K562 (cell line): ENCODE data around the gene MARVELD1. TPM values are rescaled to one million over a fixed set of nuclear protein-coding genes. Genes with fewer than 3 reads are reported as not detected.

Source experiments
- BRCA1 ChIP-seq, 2 experiments: fragments of 450-650 bp in 1 of 2; sonication (generic) in 1 of 2; formaldehyde crosslinking in 1 of 2; IDR thresholded peaks; 2 replicates each; pipeline versions ENCODE4 v1.5.0 to v1.6.1; 2017 to 2020; ENCODE audit warnings: mild to moderate bottlenecking in 1 of 2, missing genetic modification reagents in 1 of 2
- C11orf30 ChIP-seq: fragments of 450-650 bp; IDR thresholded peaks from 2 replicates; pipeline ENCODE4 v1.6.1; 2016; ENCODE audit warnings: low read depth, mild to moderate bottlenecking
- CUX1 ChIP-seq: fragments of 200-800 bp; sonication (Bioruptor generic); IDR thresholded peaks from 2 replicates; pipeline ENCODE4 v1.6.1; 2016; ENCODE audit warnings: missing genetic modification characterization, missing compliant biosample characterization
- HES1 ChIP-seq: fragments of 450-650 bp; IDR thresholded peaks from 2 replicates; pipeline ENCODE4 v1.6.1; 2016; ENCODE audit warnings: low read depth, mild to moderate bottlenecking, moderate library complexity
- KDM4B ChIP-seq, 2 experiments: fragments of 450-650 bp in 1 of 2; sonication (generic) in 1 of 2; IDR thresholded peaks; 2 replicates each; pipeline ENCODE4 v1.6.1; 2016 to 2017; ENCODE audit warnings: borderline replicate concordance in 2 of 2, antibody characterized with exemption in 1 of 2, low read depth in 1 of 2, mild to moderate bottlenecking in 1 of 2
- NCOA6 ChIP-seq: fragments of 450-650 bp; IDR thresholded peaks from 2 replicates; pipeline ENCODE4 v1.6.1; 2017; ENCODE audit warnings: mild to moderate bottlenecking
- PKNOX1 ChIP-seq: fragments of 450-650 bp; IDR thresholded peaks from 2 replicates; pipeline ENCODE4 v1.6.1; 2016
- RCOR1 ChIP-seq, 2 experiments: IDR thresholded peaks; 2 replicates each; pipeline ENCODE4 v1.6.1; 2012; ENCODE audit warnings: low read depth in 2 of 2, low read length in 2 of 2, borderline replicate concordance in 1 of 2, improper control_type of control experiment in 1 of 2
- RUNX1 ChIP-seq: sonication (generic); IDR thresholded peaks from 2 replicates; pipeline ENCODE4 v1.6.1; 2016; ENCODE audit warnings: antibody characterized with exemption, low read depth
- SLC30A9 ChIP-seq: fragments of 250-450 bp; sonication (Bioruptor Pico); IDR thresholded peaks from 2 replicates; pipeline ENCODE4 v1.8.0; 2022; ENCODE audit warnings: mild to moderate bottlenecking, moderate library complexity
- SMARCA5 ChIP-seq: fragments of 450-650 bp; IDR thresholded peaks from 2 replicates; pipeline ENCODE4 v1.6.1; 2016
- SRSF9 ChIP-seq: fragments of 200-400 bp; formaldehyde crosslinking; IDR thresholded peaks from 2 replicates; pipeline ENCODE4 v1.6.1; 2017; ENCODE audit warnings: low read depth, low read length, borderline replicate concordance
- TAF7 ChIP-seq: fragments of 450-650 bp; IDR thresholded peaks from 2 replicates; pipeline ENCODE4 v1.6.1; 2016; ENCODE audit warnings: missing genetic modification characterization, missing compliant biosample characterization
- TCF7L2 ChIP-seq: fragments of 150-350 bp; IDR thresholded peaks from 2 replicates; pipeline ENCODE4 v1.6.1; 2016; ENCODE audit warnings: low read depth, mild to moderate bottlenecking, low read length, moderate library complexity
- USF2 ChIP-seq: sonication (generic); formaldehyde crosslinking; IDR thresholded peaks from 2 replicates; pipeline ENCODE4 v1.5.0; 2020; ENCODE audit warnings: missing genetic modification reagents
- ZFP1 ChIP-seq: fragments of 450-650 bp; formaldehyde crosslinking; IDR thresholded peaks from 2 replicates; pipeline ENCODE4 v1.4.0; 2020; ENCODE audit warnings: mild to moderate bottlenecking, mixed read lengths
- ZKSCAN8 ChIP-seq: fragments of 200-800 bp; sonication (Bioruptor generic); IDR thresholded peaks from 2 replicates; pipeline ENCODE4 v1.6.1; 2016; ENCODE audit warnings: missing genetic modification characterization, missing compliant biosample characterization
- ZNF253 ChIP-seq: fragments of 250-450 bp; sonication (Bioruptor Pico); conservative IDR thresholded peaks from 2 replicates; pipeline ENCODE4 v1.6.1; 2021; ENCODE audit warnings: mild to moderate bottlenecking
- ZNF395 ChIP-seq: fragments of 200-800 bp; sonication (Bioruptor generic); IDR thresholded peaks from 2 replicates; pipeline ENCODE4 v1.6.1; 2017; ENCODE audit warnings: missing genetic modification characterization, missing compliant biosample characterization
- ZNF445 ChIP-seq: fragments of 250-450 bp; sonication (Bioruptor Pico); IDR thresholded peaks from 2 replicates; pipeline ENCODE4 v1.4.0; 2020; ENCODE audit warnings: low read depth, mild to moderate bottlenecking, moderate library complexity
- polyA plus RNA-seq, 8 experiments: library from polyadenylated mRNA; depleted of rRNA in 4 of 8; stranded (reverse) in 5 of 8; unstranded in 3 of 8; fragments of >200 nt; fragmentation: Nextera tagmentation in 2 of 8; fragmentation: Illumina TruSeq in 1 of 8; extraction: Ambion mirVana in 2 of 8; extraction: Trizol in 1 of 8; gene quantifications; 2 replicates each; pipeline versions ENCODE4 v1.2.1 to v1.2.3, GENCODE V29; 2011 to 2014; ENCODE audit warnings: inconsistent platforms in 1 of 8, missing spikeins in 1 of 8
- total RNA-seq, 7 experiments: library from RNA; depleted of rRNA in 6 of 7; stranded (reverse); fragments of >200 nt in 6 of 7; fragmentation: Illumina TruSeq in 2 of 7; extraction: Trizol in 2 of 7; gene quantifications; 2 replicates each; pipeline versions ENCODE4 v1.2.1 to v1.2.3, GENCODE V29; 2011 to 2021; ENCODE audit warnings: low replicate concordance in 1 of 7

The MARVELD1 gene
- total and polyA plus RNA-seq, 9 of the 15 experiments (the other 6 are each of a cell fraction or from before 2014, with no cell fraction given), result 2.7 to 12.5 (median 5.3) TPM

- TF ChIP-seq SLC30A9, result no peak
- no peak for TF ChIP-seq ZNF445 (CRISPR knock-in tag)
- no peak for TF ChIP-seq ZNF253 (CRISPR knock-in tag)
- peak; percentile 67; the same call in 1 of the 2 replicates for TF ChIP-seq ZNF395
- TF ChIP-seq HES1, result no peak
- TF ChIP-seq BRCA1 (IDR thresholded peaks at IDR 0.05), result no peak
- no peak for TF ChIP-seq BRCA1 (CRISPR knock-in tag; IDR thresholded peaks at IDR 0.05)
- no peak for TF ChIP-seq C11orf30
- no peak for TF ChIP-seq NCOA6
- no peak for TF ChIP-seq SRSF9
- TF ChIP-seq CUX1 (CRISPR knock-in tag), result 0 out of 2 replicates have a peak, but pooled peaks have one; percentile 58
- 0 out of 4 replicates have a peak, but pooled peaks of 1 of the 2 experiments have one; percentile 37 for TF ChIP-seq RCOR1 (IDR thresholded peaks at IDR 0.05; ENCODE audit: borderline replicate concordance in 1 of 2, low read depth in 2 of 2, low read length in 2 of 2)
- TF ChIP-seq ZKSCAN8 (CRISPR knock-in tag), result peak; percentile 67; the same call in 1 of the 2 replicates
- TF ChIP-seq USF2 (CRISPR knock-in tag), result peak; percentile 42; the same call in 1 of the 2 replicates
- TF ChIP-seq ZFP1 (CRISPR knock-in tag), result no peak
- TF ChIP-seq KDM4B (IDR thresholded peaks at IDR 0.05; ENCODE audit: borderline replicate concordance in 2 of 2, low read depth in 1 of 2), result no peak
- TF ChIP-seq PKNOX1, result no peak
- no peak for TF ChIP-seq TCF7L2
- no peak for TF ChIP-seq TAF7 (tag)
- TF ChIP-seq RUNX1, result no peak
- no peak for TF ChIP-seq SMARCA5
Observed at GRCh38 chr10:97689559-97690020, 23.9 kb upstream of the MARVELD1 start (continued).
